ENCODE results near the gene FAM217B. TPM values are rescaled to one million over a fixed set of nuclear protein-coding genes. Genes with fewer than 3 reads are reported as not detected.

Gene FAM217B
- total RNA-seq, 1 donor from 2014 or later, result 15.1 TPM

- H3K9me3 Mint-ChIP-seq, result no peaks in the 10 kb centered on the region
- DNase-seq (no peak), ATAC-seq (ENCODE audit: low read depth) (no peak)
- POLR2A ChIA-PET, result no interaction called here
- no peaks in the 10 kb centered on the region for H3K4me1 Mint-ChIP-seq
- intact Hi-C loops (cut with micrococcal nuclease), result no loop called here
- no peaks in the 10 kb centered on the region for H3K36me3 Mint-ChIP-seq (ENCODE audit: low read depth)
- no peak overlapping the region for H3K27ac Mint-ChIP-seq
- CTCF ChIA-PET, result no interaction called here
- peaks cover 4% of the 10 kb centered on the region for H3K27me3 Mint-ChIP-seq
- H3K4me3 Mint-ChIP-seq, result no peak overlapping the region
- TF ChIP-seq CTCF (IDR thresholded peaks at IDR 0.05), result no peak
Measured at GRCh38 chr20:59925359-59925758, 14.8 kb upstream of the FAM217B start.

- no peak overlapping the region for H3K27ac Mint-ChIP-seq
- H3K36me3 Mint-ChIP-seq (ENCODE audit: low read depth), result no peaks in the 10 kb centered on the region
- no peaks in the 10 kb centered on the region for H3K4me1 Mint-ChIP-seq
- ATAC-seq (ENCODE audit: low read depth), result no peak
- CTCF ChIA-PET, result no interaction called here
- no peak for DNase-seq
- no peak for TF ChIP-seq CTCF (IDR thresholded peaks at IDR 0.05)
- POLR2A ChIA-PET, result no interaction called here
- H3K9me3 Mint-ChIP-seq, result no peaks in the 10 kb centered on the region
- H3K27me3 Mint-ChIP-seq, result peaks cover 4% of the 10 kb centered on the region
- intact Hi-C loops (cut with micrococcal nuclease), result no loop called here
- H3K4me3 Mint-ChIP-seq, result no peak overlapping the region
Measured at GRCh38 chr20:59925899-59926298, 14.3 kb upstream of the FAM217B start.

GRCh38 chr20:59931511-59932312, 8.5 kb upstream of the FAM217B start:
- ATAC-seq (ENCODE audit: low read depth) (no peak), DNase-seq (no peak)
- peaks cover 4% of the 10 kb centered on the region for H3K36me3 Mint-ChIP-seq (ENCODE audit: low read depth)
- TF ChIP-seq CTCF (IDR thresholded peaks at IDR 0.05), result no peak
- peaks cover 3% of the 10 kb centered on the region for H3K27me3 Mint-ChIP-seq
- peaks cover 7% of the 10 kb centered on the region for H3K4me1 Mint-ChIP-seq
- POLR2A ChIA-PET, result no interaction called here
- H3K27ac Mint-ChIP-seq, result no peak overlapping the region
- H3K9me3 Mint-ChIP-seq, result no peaks in the 10 kb centered on the region
- peak overlapping the region; percentile 48 for H3K4me3 Mint-ChIP-seq
- CTCF ChIA-PET, result no interaction called here
- intact Hi-C loops (cut with micrococcal nuclease), result no loop called here

- no peak for TF ChIP-seq CTCF (IDR thresholded peaks at IDR 0.05)
- DNase-seq, result no peak
- no peaks in the 10 kb centered on the region for H3K9me3 Mint-ChIP-seq
- intact Hi-C loops (cut with micrococcal nuclease), result no loop called here
- peaks cover 4% of the 10 kb centered on the region for H3K36me3 Mint-ChIP-seq (ENCODE audit: low read depth)
- ChIA-PET CTCF (no interaction called here), POLR2A (no interaction called here)
- peaks cover 3% of the 10 kb centered on the region for H3K27me3 Mint-ChIP-seq
- H3K27ac Mint-ChIP-seq, result no peak overlapping the region
- ATAC-seq (ENCODE audit: low read depth), result no peak
- peak overlapping the region; percentile 57 for H3K4me3 Mint-ChIP-seq
- H3K4me1 Mint-ChIP-seq, result peaks cover 13% of the 10 kb centered on the region
Measured at GRCh38 chr20:59932616-59933295, 7.4 kb upstream of the FAM217B start.

- H3K36me3 Mint-ChIP-seq (ENCODE audit: low read depth), result peaks cover 6% of the 10 kb centered on the region
- TF ChIP-seq CTCF (IDR thresholded peaks at IDR 0.05), result no peak
- POLR2A ChIA-PET, result no interaction called here
- no peak within 1 kb of the TSS for H3K27ac Mint-ChIP-seq
- CTCF ChIA-PET, result interaction anchor here (2.7 to 3.8 kb wide), 2 partner anchors 11 to 17 kb away, joined by 10 to 15 read pairs; no protein-coding TSS in a partner anchor
- H3K27me3 Mint-ChIP-seq, result peaks cover 3% of the 10 kb centered on the region
- peaks cover 19% of the 10 kb centered on the region for H3K4me1 Mint-ChIP-seq
- H3K4me3 Mint-ChIP-seq, result peak within 1 kb of the TSS; percentile 78
- ATAC-seq (ENCODE audit: low read depth), result peak; percentile 66
- peak; percentile 37 for DNase-seq
- H3K9me3 Mint-ChIP-seq, result no peaks in the 10 kb centered on the region
- intact Hi-C loops (cut with micrococcal nuclease), result no loop called here
Measured at GRCh38 chr20:59933296-59933848, 6.8 kb upstream of the FAM217B start, which contains the start of gene SYCP2. Gene SYCP2, minus strand, starts transcription at chr20:59933637. Its CDS starts 11,224 bp downstream, at chr20:59922413.
